ENCODE data around the gene ST8SIA4.

ST8SIA4 gene

DNA sequence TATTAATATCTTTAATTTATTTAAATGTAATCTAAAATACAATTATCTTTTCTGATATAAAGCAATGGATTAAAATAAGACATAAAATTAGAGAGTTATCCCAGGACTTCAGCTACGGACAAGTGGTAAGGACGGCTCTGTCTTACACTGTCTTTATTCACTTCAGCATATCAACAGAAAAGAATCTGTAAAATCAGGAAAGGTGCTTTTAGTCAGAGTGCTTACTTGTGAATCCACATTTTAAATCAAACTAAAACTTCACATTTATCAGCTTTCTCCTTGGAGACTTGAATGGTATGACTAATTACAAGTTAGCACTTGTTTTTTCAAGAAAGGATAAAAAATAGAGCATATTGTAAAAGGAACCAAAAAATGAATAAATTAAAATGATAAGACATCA is 39.3 kb downstream of the ST8SIA4 start:
- Histone ChIP-seq H3K9ac (ENCODE audit: low read length) (no peak overlapping the region), H2BK5ac (ENCODE audit: low read depth, low read length, poor library complexity) (no peak overlapping the region), H3K27ac (ENCODE audit: low read depth, low read length) (no peak overlapping the region), H3K14ac (ENCODE audit: low read length) (no peak overlapping the region), H3K79me1 (ENCODE audit: low read length) (no peaks in the 10 kb centered on the region), H3K4me2 (ENCODE audit: low read length) (no peak overlapping the region), H3K18ac (ENCODE audit: low read length) (no peak overlapping the region), H3K4me3 (ENCODE audit: low read depth, low read length) (no peak overlapping the region), H4K91ac (ENCODE audit: low read depth, low read length) (no peak overlapping the region), H3K9me3 (ENCODE audit: insufficient read depth, low read depth, low read length) (no peaks in the 10 kb centered on the region), H2AK5ac (ENCODE audit: low read length) (no peak overlapping the region), H4K8ac (ENCODE audit: low read depth, low read length) (no peak overlapping the region), H3K4ac (ENCODE audit: low read depth, low read length) (no peak overlapping the region), H3K36me3 (ENCODE audit: control insufficient read depth in 1 of 2, insufficient read depth in 2 of 2, low read length in 2 of 2) (no peaks in the 10 kb centered on the region), H3K79me2 (ENCODE audit: control insufficient read depth, insufficient read depth, low read length, poor library complexity) (no peaks in the 10 kb centered on the region), H3K27me3 (ENCODE audit: insufficient read depth, low read length) (no peaks in the 10 kb centered on the region), H2BK12ac (ENCODE audit: low read length) (no peak overlapping the region), H3K23ac (ENCODE audit: low read length) (no peak overlapping the region), H2BK120ac (ENCODE audit: insufficient read depth, low read length, poor library complexity) (no peak overlapping the region), H4K12ac (ENCODE audit: low read depth, low read length) (no peak overlapping the region), H3K4me1 (ENCODE audit: control insufficient read depth in 1 of 2, insufficient read depth in 2 of 2, low read length in 2 of 2) (no peaks in the 10 kb centered on the region), H2AFZ (ENCODE audit: insufficient read depth, low read length, poor library complexity) (no peak overlapping the region)
- no CpG with 5 or more reads among the region's 2 CpGs for WGBS (ENCODE audit: extremely low coverage, insufficient coverage, insufficient read length)
- DNase-seq: no peak

DNA sequence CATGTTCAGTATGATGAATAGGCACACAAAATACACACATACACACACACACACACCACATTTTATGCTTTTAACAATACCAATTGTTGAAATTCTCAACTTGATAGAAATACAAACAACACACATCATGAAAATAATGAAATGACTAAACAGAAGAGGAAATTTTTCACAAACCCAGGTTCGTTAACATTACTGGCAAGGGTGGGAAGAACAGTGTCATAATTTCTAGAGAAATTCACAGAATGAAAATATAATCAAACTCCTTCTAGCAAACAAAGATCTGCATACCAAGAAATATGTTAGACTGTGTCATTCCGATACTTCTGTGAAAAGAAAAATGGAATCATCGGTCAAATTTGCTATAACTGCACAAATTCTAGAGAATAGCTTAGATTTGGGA is 41.9 kb downstream of the ST8SIA4 start:
- no peaks in the 10 kb centered on the region for H3K9me3 ChIP-seq (ENCODE audit: insufficient read depth, low read depth, low read length)
- no peak overlapping the region for H3K27ac ChIP-seq (ENCODE audit: low read depth, low read length)
- H3K79me1 ChIP-seq (ENCODE audit: low read length): no peaks in the 10 kb centered on the region
- no peak overlapping the region for H3K14ac ChIP-seq (ENCODE audit: low read length)
- no peaks in the 10 kb centered on the region for H3K36me3 ChIP-seq (ENCODE audit: control insufficient read depth in 1 of 2, insufficient read depth in 2 of 2, low read length in 2 of 2)
- H3K79me2 ChIP-seq (ENCODE audit: control insufficient read depth, insufficient read depth, low read length, poor library complexity): no peaks in the 10 kb centered on the region
- no peaks in the 10 kb centered on the region for H3K27me3 ChIP-seq (ENCODE audit: insufficient read depth, low read length)
- no peak overlapping the region for H3K4ac ChIP-seq (ENCODE audit: low read depth, low read length)
- no peak for DNase-seq
- H2BK12ac ChIP-seq (ENCODE audit: low read length): no peak overlapping the region
- no peak overlapping the region for H3K18ac ChIP-seq (ENCODE audit: low read length)
- H3K23ac ChIP-seq (ENCODE audit: low read length): no peak overlapping the region
- no peak overlapping the region for H2AK5ac ChIP-seq (ENCODE audit: low read length)
- no peak overlapping the region for H2AFZ ChIP-seq (ENCODE audit: insufficient read depth, low read length, poor library complexity)
- no peak overlapping the region for H4K91ac ChIP-seq (ENCODE audit: low read depth, low read length)
- H4K8ac ChIP-seq (ENCODE audit: low read depth, low read length): no peak overlapping the region
- no peak overlapping the region for H3K9ac ChIP-seq (ENCODE audit: low read length)
- no peak overlapping the region for H3K4me3 ChIP-seq (ENCODE audit: low read depth, low read length)
- H3K4me1 ChIP-seq (ENCODE audit: control insufficient read depth in 1 of 2, insufficient read depth in 2 of 2, low read length in 2 of 2): no peaks in the 10 kb centered on the region
- no peak overlapping the region for H4K12ac ChIP-seq (ENCODE audit: low read depth, low read length)
- H2BK120ac ChIP-seq (ENCODE audit: insufficient read depth, low read length, poor library complexity): no peak overlapping the region
- WGBS (ENCODE audit: extremely low coverage, insufficient coverage, insufficient read length): no CpG with 5 or more reads among the region's 3 CpGs
- no peak overlapping the region for H2BK5ac ChIP-seq (ENCODE audit: low read depth, low read length, poor library complexity)
- no peak overlapping the region for H3K4me2 ChIP-seq (ENCODE audit: low read length)

DNA sequence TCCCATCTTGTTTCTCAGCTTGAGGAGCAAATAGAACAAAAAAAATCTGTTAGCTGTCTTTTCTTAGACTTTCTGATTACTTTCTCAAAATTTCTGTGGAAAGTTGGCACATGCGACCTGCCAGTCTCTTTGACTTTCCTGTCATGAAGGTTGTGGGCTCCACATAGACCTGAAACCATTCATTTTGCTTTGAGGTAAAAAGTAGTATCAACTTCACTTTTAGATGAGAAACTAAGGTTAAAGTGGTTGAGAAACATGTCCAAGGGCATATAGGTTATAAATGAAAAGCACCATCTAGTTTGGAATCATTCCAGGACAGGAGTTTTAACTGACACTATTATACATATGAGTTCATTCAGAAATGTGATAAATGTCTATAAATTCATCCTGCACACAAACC is 42.7 kb downstream of the ST8SIA4 start:
- no CpG with 5 or more reads among the region's 1 CpG for WGBS (ENCODE audit: extremely low coverage, insufficient coverage, insufficient read length)
- H3K4me3 ChIP-seq (ENCODE audit: low read depth, low read length): no peak overlapping the region

DNA sequence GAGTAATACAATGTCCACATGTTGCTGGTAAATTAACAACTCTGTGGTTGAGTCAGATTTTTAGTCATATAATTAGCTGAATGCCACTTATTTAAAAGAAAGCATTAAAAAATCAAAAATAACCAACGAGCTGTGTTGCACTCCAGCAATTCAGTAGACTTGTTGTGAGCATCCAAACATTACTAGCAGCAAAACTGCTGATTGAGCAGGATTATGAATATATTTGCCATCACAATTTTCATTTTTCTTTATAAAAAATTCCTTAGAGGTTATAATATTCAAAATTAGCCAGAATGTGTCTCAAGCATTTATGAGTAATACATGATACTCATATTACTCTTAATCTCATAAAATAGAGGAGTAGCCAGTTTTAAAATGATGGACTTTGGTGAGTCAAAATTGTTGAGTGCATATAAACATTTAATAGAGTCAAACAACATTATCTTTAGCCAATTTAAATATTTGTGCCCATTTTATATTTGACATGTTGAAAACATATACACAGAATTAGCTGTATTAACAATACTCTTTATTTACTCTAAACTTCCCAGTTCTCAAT is 44.0 kb downstream of the ST8SIA4 start:
- DNase-seq: no peak

More for the DNA sequence above, 42.7 kb downstream of the ST8SIA4 start:
- H3K9me3 ChIP-seq (ENCODE audit: insufficient read depth, low read depth, low read length): no peaks in the 10 kb centered on the region
- H3K79me2 ChIP-seq (ENCODE audit: control insufficient read depth, insufficient read depth, low read length, poor library complexity): no peaks in the 10 kb centered on the region
- no peak for DNase-seq
- H3K79me1 ChIP-seq (ENCODE audit: low read length): no peaks in the 10 kb centered on the region
- no peak overlapping the region for H3K4ac ChIP-seq (ENCODE audit: low read depth, low read length)
- no peak overlapping the region for H2AK5ac ChIP-seq (ENCODE audit: low read length)
- no peak overlapping the region for H3K14ac ChIP-seq (ENCODE audit: low read length)
- no peak overlapping the region for H3K9ac ChIP-seq (ENCODE audit: low read length)
- H3K36me3 ChIP-seq (ENCODE audit: control insufficient read depth in 1 of 2, insufficient read depth in 2 of 2, low read length in 2 of 2): no peaks in the 10 kb centered on the region
- H2AFZ ChIP-seq (ENCODE audit: insufficient read depth, low read length, poor library complexity): no peak overlapping the region
- H4K8ac ChIP-seq (ENCODE audit: low read depth, low read length): no peak overlapping the region
- no peak overlapping the region for H4K91ac ChIP-seq (ENCODE audit: low read depth, low read length)
- H2BK120ac ChIP-seq (ENCODE audit: insufficient read depth, low read length, poor library complexity): no peak overlapping the region
- H3K23ac ChIP-seq (ENCODE audit: low read length): no peak overlapping the region
- no peak overlapping the region for H3K18ac ChIP-seq (ENCODE audit: low read length)
- H3K4me2 ChIP-seq (ENCODE audit: low read length): no peak overlapping the region
- H3K27me3 ChIP-seq (ENCODE audit: insufficient read depth, low read length): no peaks in the 10 kb centered on the region
- no peak overlapping the region for H2BK5ac ChIP-seq (ENCODE audit: low read depth, low read length, poor library complexity)
- no peak overlapping the region for H3K27ac ChIP-seq (ENCODE audit: low read depth, low read length)
- no peak overlapping the region for H4K12ac ChIP-seq (ENCODE audit: low read depth, low read length)
- H2BK12ac ChIP-seq (ENCODE audit: low read length): no peak overlapping the region
- H3K4me1 ChIP-seq (ENCODE audit: control insufficient read depth in 1 of 2, insufficient read depth in 2 of 2, low read length in 2 of 2): no peaks in the 10 kb centered on the region

More for the DNA sequence above, 44.0 kb downstream of the ST8SIA4 start:
- H3K27me3 ChIP-seq (ENCODE audit: insufficient read depth, low read length): no peaks in the 10 kb centered on the region
- no peak overlapping the region for H3K27ac ChIP-seq (ENCODE audit: low read depth, low read length)
- no peaks in the 10 kb centered on the region for H3K36me3 ChIP-seq (ENCODE audit: control insufficient read depth in 1 of 2, insufficient read depth in 2 of 2, low read length in 2 of 2)
- H3K18ac ChIP-seq (ENCODE audit: low read length): no peak overlapping the region
- H3K9me3 ChIP-seq (ENCODE audit: insufficient read depth, low read depth, low read length): no peaks in the 10 kb centered on the region
- H4K91ac ChIP-seq (ENCODE audit: low read depth, low read length): no peak overlapping the region
- no peaks in the 10 kb centered on the region for H3K79me2 ChIP-seq (ENCODE audit: control insufficient read depth, insufficient read depth, low read length, poor library complexity)
- H4K8ac ChIP-seq (ENCODE audit: low read depth, low read length): no peak overlapping the region
- no peaks in the 10 kb centered on the region for H3K4me1 ChIP-seq (ENCODE audit: control insufficient read depth in 1 of 2, insufficient read depth in 2 of 2, low read length in 2 of 2)
- no peak overlapping the region for H2BK5ac ChIP-seq (ENCODE audit: low read depth, low read length, poor library complexity)
- H2AK5ac ChIP-seq (ENCODE audit: low read length): no peak overlapping the region
- H3K14ac ChIP-seq (ENCODE audit: low read length): no peak overlapping the region
- WGBS (ENCODE audit: extremely low coverage, insufficient coverage, insufficient read length): no CpG with 5 or more reads among the region's 1 CpG
- H3K23ac ChIP-seq (ENCODE audit: low read length): no peak overlapping the region
- H4K12ac ChIP-seq (ENCODE audit: low read depth, low read length): no peak overlapping the region
- no peaks in the 10 kb centered on the region for H3K79me1 ChIP-seq (ENCODE audit: low read length)
- H2BK12ac ChIP-seq (ENCODE audit: low read length): no peak overlapping the region
- no peak overlapping the region for H2BK120ac ChIP-seq (ENCODE audit: insufficient read depth, low read length, poor library complexity)
- no peak overlapping the region for H3K4me2 ChIP-seq (ENCODE audit: low read length)
- no peak overlapping the region for H3K4ac ChIP-seq (ENCODE audit: low read depth, low read length)
- no peak overlapping the region for H3K4me3 ChIP-seq (ENCODE audit: low read depth, low read length)
- no peak overlapping the region for H3K9ac ChIP-seq (ENCODE audit: low read length)
- H2AFZ ChIP-seq (ENCODE audit: insufficient read depth, low read length, poor library complexity): no peak overlapping the region

All from trophoblast cell (in vitro differentiated cells and primary cell).